Measurements from ENCODE around the gene AP2B1.

AP2B1 gene

DNA sequence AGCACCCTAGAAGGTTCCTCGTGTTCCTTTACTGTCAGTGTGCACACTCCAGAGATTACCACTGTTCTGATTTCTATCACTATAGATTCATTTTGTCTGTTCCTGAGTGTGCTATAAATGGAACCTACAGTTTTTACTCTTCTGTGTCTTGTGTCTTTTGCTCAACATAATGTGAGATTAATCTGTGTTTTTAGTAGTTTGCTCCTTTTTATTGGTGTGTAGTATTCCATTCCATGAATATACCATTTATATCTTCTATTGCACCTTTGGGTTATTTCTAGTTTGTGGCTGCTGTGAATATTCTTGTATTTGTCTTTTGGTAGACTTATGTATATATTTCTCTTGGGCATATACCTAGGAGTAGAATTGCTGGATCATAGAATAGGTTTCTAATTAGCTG is 68.2 kb downstream of the AP2B1 start:
- Histone ChIP-seq H3K27ac (ENCODE audit: low read depth, low read length) (no peak overlapping the region), H3K27me3 (ENCODE audit: control insufficient read depth, low read length) (no peaks in the 10 kb centered on the region), H3K9me2 (replicated peaks; ENCODE audit: control insufficient read depth, low read length) (no peaks in the 10 kb centered on the region), H4K20me1 (ENCODE audit: control insufficient read depth, insufficient read depth, low read depth, low read length) (no peaks in the 10 kb centered on the region), H3K79me2 (ENCODE audit: control insufficient read depth, low read length) (no peaks in the 10 kb centered on the region), H3K4me1 (ENCODE audit: control insufficient read depth, low read length) (no peaks in the 10 kb centered on the region), H3K36me3 (ENCODE audit: control insufficient read depth, low read length) (peaks cover 38% of the 10 kb centered on the region), H3K4me2 (ENCODE audit: low read length) (no peak overlapping the region), H3F3A (ENCODE audit: control insufficient read depth, insufficient read depth) (no peaks in the 10 kb centered on the region), H3K9me3 (ENCODE audit: control insufficient read depth, insufficient read depth, low read length) (no peaks in the 10 kb centered on the region), H3K4me3 (ENCODE audit: low read length) (no peak overlapping the region)
- TF ChIP-seq, protein P1, sequence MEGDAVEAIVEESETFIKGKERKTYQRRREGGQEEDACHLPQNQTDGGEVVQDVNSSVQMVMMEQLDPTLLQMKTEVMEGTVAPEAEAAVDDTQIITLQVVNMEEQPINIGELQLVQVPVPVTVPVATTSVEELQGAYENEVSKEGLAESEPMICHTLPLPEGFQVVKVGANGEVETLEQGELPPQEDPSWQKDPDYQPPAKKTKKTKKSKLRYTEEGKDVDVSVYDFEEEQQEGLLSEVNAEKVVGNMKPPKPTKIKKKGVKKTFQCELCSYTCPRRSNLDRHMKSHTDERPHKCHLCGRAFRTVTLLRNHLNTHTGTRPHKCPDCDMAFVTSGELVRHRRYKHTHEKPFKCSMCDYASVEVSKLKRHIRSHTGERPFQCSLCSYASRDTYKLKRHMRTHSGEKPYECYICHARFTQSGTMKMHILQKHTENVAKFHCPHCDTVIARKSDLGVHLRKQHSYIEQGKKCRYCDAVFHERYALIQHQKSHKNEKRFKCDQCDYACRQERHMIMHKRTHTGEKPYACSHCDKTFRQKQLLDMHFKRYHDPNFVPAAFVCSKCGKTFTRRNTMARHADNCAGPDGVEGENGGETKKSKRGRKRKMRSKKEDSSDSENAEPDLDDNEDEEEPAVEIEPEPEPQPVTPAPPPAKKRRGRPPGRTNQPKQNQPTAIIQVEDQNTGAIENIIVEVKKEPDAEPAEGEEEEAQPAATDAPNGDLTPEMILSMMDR (IDR thresholded peaks at IDR 0.05; ENCODE audit: low read depth, low read length, poor library complexity, severe bottlenecking): no peak
- TF ChIP-seq EZH2phosphoT487 (IDR thresholded peaks at IDR 0.05; ENCODE audit: borderline replicate concordance, low read length): no peak

DNA sequence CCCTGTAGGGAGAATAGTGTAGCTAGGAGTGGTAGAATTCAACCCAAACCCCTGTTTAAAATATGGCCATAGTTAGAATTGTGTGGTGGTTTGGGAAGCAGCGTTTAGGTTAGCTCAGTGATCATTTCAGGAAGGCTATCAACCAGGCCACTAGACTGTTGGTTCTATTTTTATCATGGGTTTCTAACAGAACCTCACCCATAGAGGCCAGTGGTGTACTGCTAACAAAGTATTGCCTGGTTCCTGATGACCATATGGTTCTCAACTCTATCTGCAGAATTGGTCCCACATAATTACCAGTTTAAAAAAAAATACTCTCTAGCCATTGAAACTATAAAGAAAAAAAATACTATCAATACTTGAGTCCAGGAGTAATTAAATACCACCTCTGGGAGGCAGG is 73.8 kb downstream of the AP2B1 start:
- H4K20me1 ChIP-seq (ENCODE audit: control insufficient read depth, insufficient read depth, low read depth, low read length): no peaks in the 10 kb centered on the region
- no peak overlapping the region for H3K4me2 ChIP-seq (ENCODE audit: low read length)
- H3K27me3 ChIP-seq (ENCODE audit: control insufficient read depth, low read length): no peaks in the 10 kb centered on the region
- no peak overlapping the region for H3K27ac ChIP-seq (ENCODE audit: low read depth, low read length)
- no peaks in the 10 kb centered on the region for H3K9me2 ChIP-seq (replicated peaks; ENCODE audit: control insufficient read depth, low read length)
- H3K36me3 ChIP-seq (ENCODE audit: control insufficient read depth, low read length): peaks cover 31% of the 10 kb centered on the region
- no peaks in the 10 kb centered on the region for H3K79me2 ChIP-seq (ENCODE audit: control insufficient read depth, low read length)
- no peaks in the 10 kb centered on the region for H3F3A ChIP-seq (ENCODE audit: control insufficient read depth, insufficient read depth)
- no peaks in the 10 kb centered on the region for H3K9me3 ChIP-seq (ENCODE audit: control insufficient read depth, insufficient read depth, low read length)
- no peaks in the 10 kb centered on the region for H3K4me1 ChIP-seq (ENCODE audit: control insufficient read depth, low read length)
- TF ChIP-seq, protein P1 (IDR thresholded peaks at IDR 0.05; ENCODE audit: low read depth, low read length, poor library complexity, severe bottlenecking): no peak
- TF ChIP-seq EZH2phosphoT487 (IDR thresholded peaks at IDR 0.05; ENCODE audit: borderline replicate concordance, low read length): no peak
- no peak overlapping the region for H3K4me3 ChIP-seq (ENCODE audit: low read length)

DNA sequence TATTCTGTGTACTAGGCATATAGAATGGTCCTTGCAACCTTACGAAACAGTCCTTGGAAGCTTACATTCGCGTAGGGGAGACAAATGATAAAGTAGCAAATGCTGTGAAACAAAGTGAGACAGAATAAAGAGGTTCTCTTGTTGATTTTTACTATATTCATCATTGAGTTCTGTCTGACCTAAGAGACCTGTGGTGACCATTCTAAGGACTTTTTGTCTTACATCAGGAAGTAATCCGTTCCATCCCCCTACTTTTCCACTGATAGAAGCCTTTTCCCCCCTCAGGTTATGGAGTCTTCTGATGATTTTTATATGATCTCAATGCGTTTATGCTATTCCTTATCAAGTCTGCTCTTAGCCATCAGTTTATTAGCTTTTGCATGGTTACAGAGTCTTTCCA is 77.6 kb downstream of the AP2B1 start:
- H3K4me3 ChIP-seq (ENCODE audit: low read length): no peak overlapping the region
- H4K20me1 ChIP-seq (ENCODE audit: control insufficient read depth, insufficient read depth, low read depth, low read length): no peaks in the 10 kb centered on the region
- H3K4me2 ChIP-seq (ENCODE audit: low read length): no peak overlapping the region
- no peaks in the 10 kb centered on the region for H3K4me1 ChIP-seq (ENCODE audit: control insufficient read depth, low read length)
- H3K9me3 ChIP-seq (ENCODE audit: control insufficient read depth, insufficient read depth, low read length): no peaks in the 10 kb centered on the region
- H3K9me2 ChIP-seq (replicated peaks; ENCODE audit: control insufficient read depth, low read length): no peaks in the 10 kb centered on the region
- no peaks in the 10 kb centered on the region for H3F3A ChIP-seq (ENCODE audit: control insufficient read depth, insufficient read depth)
- H3K79me2 ChIP-seq (ENCODE audit: control insufficient read depth, low read length): no peaks in the 10 kb centered on the region
- no peak for TF ChIP-seq EZH2phosphoT487 (IDR thresholded peaks at IDR 0.05; ENCODE audit: borderline replicate concordance, low read length)
- TF ChIP-seq, protein P1 (IDR thresholded peaks at IDR 0.05; ENCODE audit: low read depth, low read length, poor library complexity, severe bottlenecking): no peak
- H3K27ac ChIP-seq (ENCODE audit: low read depth, low read length): no peak overlapping the region
- H3K27me3 ChIP-seq (ENCODE audit: control insufficient read depth, low read length): no peaks in the 10 kb centered on the region
- peaks cover 16% of the 10 kb centered on the region for H3K36me3 ChIP-seq (ENCODE audit: control insufficient read depth, low read length)

DNA sequence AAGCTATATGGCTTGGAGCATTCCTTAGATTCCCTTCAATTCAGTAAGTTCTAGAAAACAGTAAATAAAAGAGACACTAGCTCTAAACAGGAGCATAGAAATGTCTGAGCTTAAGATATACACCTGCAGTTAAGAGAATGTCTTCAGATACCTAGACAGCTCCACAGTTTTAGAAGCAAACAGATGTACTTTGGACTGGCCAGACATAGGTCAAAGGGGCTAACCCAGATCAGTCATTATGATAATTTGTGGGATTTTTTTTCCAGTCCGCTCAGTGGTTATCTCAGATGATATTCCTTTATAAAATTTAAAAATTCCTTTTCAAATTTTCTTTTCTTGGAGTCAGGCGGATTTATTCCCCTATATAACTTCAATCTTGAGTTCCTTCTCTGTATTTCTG is 78.5 kb downstream of the AP2B1 start:
- Histone ChIP-seq H3K9me2 (replicated peaks; ENCODE audit: control insufficient read depth, low read length) (no peaks in the 10 kb centered on the region), H3K27me3 (ENCODE audit: control insufficient read depth, low read length) (no peaks in the 10 kb centered on the region), H3K36me3 (ENCODE audit: control insufficient read depth, low read length) (peaks cover 11% of the 10 kb centered on the region), H3F3A (ENCODE audit: control insufficient read depth, insufficient read depth) (no peaks in the 10 kb centered on the region), H3K9me3 (ENCODE audit: control insufficient read depth, insufficient read depth, low read length) (no peaks in the 10 kb centered on the region), H4K20me1 (ENCODE audit: control insufficient read depth, insufficient read depth, low read depth, low read length) (no peaks in the 10 kb centered on the region), H3K79me2 (ENCODE audit: control insufficient read depth, low read length) (no peaks in the 10 kb centered on the region), H3K27ac (ENCODE audit: low read depth, low read length) (no peak overlapping the region), H3K4me2 (ENCODE audit: low read length) (no peak overlapping the region), H3K4me1 (ENCODE audit: control insufficient read depth, low read length) (no peaks in the 10 kb centered on the region), H3K4me3 (ENCODE audit: low read length) (no peak overlapping the region)
- TF ChIP-seq, protein P1 (IDR thresholded peaks at IDR 0.05; ENCODE audit: low read depth, low read length, poor library complexity, severe bottlenecking): no peak
- TF ChIP-seq EZH2phosphoT487 (IDR thresholded peaks at IDR 0.05; ENCODE audit: borderline replicate concordance, low read length): no peak

All from DOHH2 (cell line).